Panc1 (cell line): ENCODE results near the gene NPHP4. TPM values are rescaled to one million over a fixed set of nuclear protein-coding genes. Genes with fewer than 3 reads are reported as not detected.
A peak's percentile ranks its signal among the peaks of the same experiment; 100 is the strongest.

ENCODE experiments used
- ATAC-seq: fragments of 200-7000 bp; cut with Tn5 transposase; 2 replicates; pipeline ENCODE4 v1.9.1; 2020; ENCODE audit warnings: mild to moderate bottlenecking, moderate library complexity
- BruUV-seq: library from RNA; stranded (reverse); fragments of 400-500 nt; replicated peaks from 2 replicates; lab custom pipeline; 2021; lab: Mats Ljungman, UMichigan
- CTCF ChIA-PET: fragments of 300-600 bp; sonication (Branson Sonifier 250); formaldehyde crosslinking; loops from one replicate; lab custom pipeline; 2022; ENCODE audit warnings: antibody characterized with exemption; lab: Charles Lee
- POLR2A ChIA-PET: fragments of 300-600 bp; sonication (Branson Sonifier 250); formaldehyde crosslinking; loops from one replicate; lab custom pipeline; 2022; ENCODE audit warnings: antibody characterized with exemption; lab: Charles Lee
- DNase-seq: peaks from one replicate; pipeline ENCODE4 v3.0.0-alpha.2; 2010; ENCODE audit warnings: low read depth, low spot score
- H3K27ac ChIP-seq: 2 replicates; pipeline ENCODE4 v1.5.1; 2011; ENCODE audit warnings: mild to moderate bottlenecking, low read length, inconsistent platforms
- H3K27me3 ChIP-seq: fragments of 200-500 bp; sonication (Bioruptor generic); 2 replicates; pipeline ENCODE4 v1.6.0; 2014; ENCODE audit warnings: low read length, inconsistent platforms; ENCODE audit not compliant: control insufficient read depth, insufficient read depth
- H3K36me3 ChIP-seq: fragments of 200-500 bp; sonication (Bioruptor generic); 2 replicates; pipeline ENCODE4 v1.5.1; 2014; ENCODE audit warnings: inconsistent platforms, mild to moderate bottlenecking, low read length, moderate library complexity; ENCODE audit not compliant: control insufficient read depth, insufficient read depth
- H3K4me1 ChIP-seq: 2 replicates; pipeline ENCODE4 v1.5.1; 2011; ENCODE audit warnings: inconsistent platforms, mild to moderate bottlenecking, low read length, moderate library complexity; ENCODE audit not compliant: control insufficient read depth, insufficient read depth
- H3K4me3 ChIP-seq, 2 experiments: 2 replicates each; pipeline ENCODE4 v1.5.1; 2011 to 2012; ENCODE audit warnings: low read depth in 2 of 2, low read length in 2 of 2, mild to moderate bottlenecking in 2 of 2, inconsistent platforms in 1 of 2, moderate library complexity in 1 of 2
- H3K9me3 ChIP-seq: fragments of 200-500 bp; sonication (Bioruptor generic); 2 replicates; pipeline ENCODE4 v1.5.1; 2014; ENCODE audit warnings: low read depth, mild to moderate bottlenecking, inconsistent platforms, low read length, moderate library complexity; ENCODE audit not compliant: control insufficient read depth, insufficient read depth
- POLR2AphosphoS5 ChIP-seq: IDR thresholded peaks from 2 replicates; pipeline ENCODE4 v1.6.1; 2012; ENCODE audit warnings: mild to moderate bottlenecking, low read depth, low read length, moderate library complexity
- SIN3A ChIP-seq: IDR thresholded peaks from 2 replicates; pipeline ENCODE4 v1.6.1; 2012; ENCODE audit warnings: low read depth, mild to moderate bottlenecking, low read length, moderate library complexity, borderline replicate concordance; ENCODE audit not compliant: insufficient read depth
- TCF7L2 ChIP-seq: IDR thresholded peaks from 2 replicates; pipeline ENCODE4 v1.6.1; 2011; ENCODE audit warnings: mild to moderate bottlenecking, low read depth, low read length, inconsistent platforms
- in situ Hi-C: cut with HindIII; loops from 2 replicates; pipeline ENCODE4 v1.10.0; 2016; ENCODE audit warnings: low sequenced_read_pairs, low pct_unique_long_range_greater_than_20kb
- intact Hi-C: fragments of 100-400 bp; cut with micrococcal nuclease; formaldehyde crosslinking; loops from one replicate; pipeline ENCODE4 v1.10.0; 2022; ENCODE audit not compliant: unreplicated experiment
- total RNA-seq: library from RNA; stranded (reverse); gene quantifications from one replicate; pipeline ENCODE4 v1.2.1, GENCODE V29; 2021; ENCODE audit not compliant: unreplicated experiment
- TF ChIP-seq, protein P1 (sequence below), 2 experiments: IDR thresholded peaks; 2 replicates each; pipeline ENCODE4 v1.6.1; 2011 to 2012; ENCODE audit warnings: low read depth in 2 of 2, control low read depth in 1 of 2, low read length in 1 of 2, mild to moderate bottlenecking in 1 of 2, moderate library complexity in 1 of 2; ENCODE audit not compliant: insufficient read depth in 1 of 2
- TF ChIP-seq, protein P2 (sequence below): fragments of 450-650 bp; IDR thresholded peaks from 2 replicates; pipeline ENCODE4 v1.5.1; 2017; ENCODE audit warnings: mild to moderate bottlenecking

NPHP4 gene
- total RNA-seq, 1 experiment from 2014 or later: 20.1 TPM

DNA sequence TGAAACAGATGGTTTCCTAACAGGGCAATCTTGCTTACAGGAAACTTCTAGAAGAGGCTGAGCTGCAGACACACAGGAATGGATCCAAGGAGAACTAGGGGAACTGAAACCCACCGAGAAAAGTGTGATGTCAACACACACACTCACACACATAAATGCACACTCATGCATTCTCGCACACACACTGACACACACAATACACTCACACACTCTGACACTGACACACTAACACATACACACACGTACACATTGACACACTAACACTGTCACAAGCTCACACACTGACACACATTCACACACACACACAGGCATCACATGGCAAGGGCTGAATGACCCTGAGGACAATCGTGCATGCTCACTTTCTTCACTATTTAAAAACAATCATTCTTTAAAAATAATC lies 142.7 kb downstream of the NPHP4 start:
- no TSS peak for BruUV-seq
- Histone ChIP-seq H3K27ac (no peak overlapping the region), H3K4me1 (no peaks in the 10 kb centered on the region), H3K36me3 (no peaks in the 10 kb centered on the region), H3K9me3 (no peaks in the 10 kb centered on the region), H3K27me3 (no peaks in the 10 kb centered on the region), H3K4me3 (no peak overlapping the region)
- ChIA-PET CTCF (no interaction called here), POLR2A (no interaction called here)
- DNase-seq (no peak), ATAC-seq (no peak)
- intact Hi-C loops (no loop called here), in situ Hi-C loops (no loop called here)
- TF ChIP-seq TCF7L2 (no peak), POLR2AphosphoS5 (no peak), SIN3A (no peak)
- TF ChIP-seq, protein P1, sequence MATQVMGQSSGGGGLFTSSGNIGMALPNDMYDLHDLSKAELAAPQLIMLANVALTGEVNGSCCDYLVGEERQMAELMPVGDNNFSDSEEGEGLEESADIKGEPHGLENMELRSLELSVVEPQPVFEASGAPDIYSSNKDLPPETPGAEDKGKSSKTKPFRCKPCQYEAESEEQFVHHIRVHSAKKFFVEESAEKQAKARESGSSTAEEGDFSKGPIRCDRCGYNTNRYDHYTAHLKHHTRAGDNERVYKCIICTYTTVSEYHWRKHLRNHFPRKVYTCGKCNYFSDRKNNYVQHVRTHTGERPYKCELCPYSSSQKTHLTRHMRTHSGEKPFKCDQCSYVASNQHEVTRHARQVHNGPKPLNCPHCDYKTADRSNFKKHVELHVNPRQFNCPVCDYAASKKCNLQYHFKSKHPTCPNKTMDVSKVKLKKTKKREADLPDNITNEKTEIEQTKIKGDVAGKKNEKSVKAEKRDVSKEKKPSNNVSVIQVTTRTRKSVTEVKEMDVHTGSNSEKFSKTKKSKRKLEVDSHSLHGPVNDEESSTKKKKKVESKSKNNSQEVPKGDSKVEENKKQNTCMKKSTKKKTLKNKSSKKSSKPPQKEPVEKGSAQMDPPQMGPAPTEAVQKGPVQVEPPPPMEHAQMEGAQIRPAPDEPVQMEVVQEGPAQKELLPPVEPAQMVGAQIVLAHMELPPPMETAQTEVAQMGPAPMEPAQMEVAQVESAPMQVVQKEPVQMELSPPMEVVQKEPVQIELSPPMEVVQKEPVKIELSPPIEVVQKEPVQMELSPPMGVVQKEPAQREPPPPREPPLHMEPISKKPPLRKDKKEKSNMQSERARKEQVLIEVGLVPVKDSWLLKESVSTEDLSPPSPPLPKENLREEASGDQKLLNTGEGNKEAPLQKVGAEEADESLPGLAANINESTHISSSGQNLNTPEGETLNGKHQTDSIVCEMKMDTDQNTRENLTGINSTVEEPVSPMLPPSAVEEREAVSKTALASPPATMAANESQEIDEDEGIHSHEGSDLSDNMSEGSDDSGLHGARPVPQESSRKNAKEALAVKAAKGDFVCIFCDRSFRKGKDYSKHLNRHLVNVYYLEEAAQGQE (IDR thresholded peaks at IDR 0.05; ENCODE audit: insufficient read depth in 1 of 2, low read depth in 2 of 2, low read length in 1 of 2): no peak
- TF ChIP-seq, protein P2, sequence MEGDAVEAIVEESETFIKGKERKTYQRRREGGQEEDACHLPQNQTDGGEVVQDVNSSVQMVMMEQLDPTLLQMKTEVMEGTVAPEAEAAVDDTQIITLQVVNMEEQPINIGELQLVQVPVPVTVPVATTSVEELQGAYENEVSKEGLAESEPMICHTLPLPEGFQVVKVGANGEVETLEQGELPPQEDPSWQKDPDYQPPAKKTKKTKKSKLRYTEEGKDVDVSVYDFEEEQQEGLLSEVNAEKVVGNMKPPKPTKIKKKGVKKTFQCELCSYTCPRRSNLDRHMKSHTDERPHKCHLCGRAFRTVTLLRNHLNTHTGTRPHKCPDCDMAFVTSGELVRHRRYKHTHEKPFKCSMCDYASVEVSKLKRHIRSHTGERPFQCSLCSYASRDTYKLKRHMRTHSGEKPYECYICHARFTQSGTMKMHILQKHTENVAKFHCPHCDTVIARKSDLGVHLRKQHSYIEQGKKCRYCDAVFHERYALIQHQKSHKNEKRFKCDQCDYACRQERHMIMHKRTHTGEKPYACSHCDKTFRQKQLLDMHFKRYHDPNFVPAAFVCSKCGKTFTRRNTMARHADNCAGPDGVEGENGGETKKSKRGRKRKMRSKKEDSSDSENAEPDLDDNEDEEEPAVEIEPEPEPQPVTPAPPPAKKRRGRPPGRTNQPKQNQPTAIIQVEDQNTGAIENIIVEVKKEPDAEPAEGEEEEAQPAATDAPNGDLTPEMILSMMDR: no peak

DNA sequence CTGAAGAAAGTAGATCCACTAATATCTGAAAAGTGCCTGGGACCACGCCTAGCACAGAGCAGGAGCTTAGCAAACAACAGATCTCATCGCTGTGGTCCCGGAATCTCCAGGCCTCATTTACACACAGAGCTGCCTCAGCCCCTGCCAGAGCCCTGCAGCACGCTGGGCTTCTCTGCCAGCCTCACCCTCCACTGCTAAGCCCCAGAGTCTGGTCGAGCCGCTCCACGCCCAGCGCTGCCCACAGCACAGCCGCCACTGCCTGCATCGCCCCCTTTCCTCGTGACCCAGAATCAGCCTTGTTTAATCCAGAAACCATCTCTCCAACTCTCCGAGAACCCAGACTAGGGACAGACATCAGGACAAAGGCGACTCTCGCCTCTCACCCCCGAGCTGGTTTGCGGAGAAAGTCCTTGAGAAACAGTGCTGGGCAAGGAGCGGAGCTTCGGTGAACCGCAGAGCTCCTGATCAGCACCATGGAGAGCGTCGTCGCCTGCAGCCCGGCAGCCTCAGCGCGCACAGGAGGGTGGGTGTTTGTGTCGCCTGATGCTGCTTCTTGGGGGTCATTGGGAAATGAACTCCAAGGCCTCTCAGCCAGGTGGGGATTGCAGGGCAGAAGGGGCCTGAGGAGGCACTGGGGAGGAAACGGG lies 145.1 kb downstream of the NPHP4 start:
- no peaks in the 10 kb centered on the region for H3K4me1 ChIP-seq
- no TSS peak for BruUV-seq
- CTCF ChIA-PET: interaction anchor here (0.6 kb wide), 1 partner anchor 102 kb away, joined by 3 read pairs; no protein-coding TSS in a partner anchor
- H3K27ac ChIP-seq: no peak overlapping the region
- POLR2A ChIA-PET: no interaction called here
- no peaks in the 10 kb centered on the region for H3K27me3 ChIP-seq
- in situ Hi-C loops (no loop called here), intact Hi-C loops (no loop called here)
- ATAC-seq: peak; percentile 51; the same call in 1 of the 2 replicates
- no peak overlapping the region for H3K4me3 ChIP-seq
- TF ChIP-seq, protein P1 (IDR thresholded peaks at IDR 0.05; ENCODE audit: insufficient read depth in 1 of 2, low read depth in 2 of 2, low read length in 1 of 2): peak; percentile 97 to 98
- TF ChIP-seq, protein P2: no peak
- DNase-seq: no peak
- no peaks in the 10 kb centered on the region for H3K9me3 ChIP-seq
- H3K36me3 ChIP-seq: no peaks in the 10 kb centered on the region
